SJCRH30 (cell line): ENCODE data around the gene MYMK. TPM values are rescaled to one million over a fixed set of nuclear protein-coding genes. Genes with fewer than 3 reads are reported as not detected.
"Not testable (repeated sequence)": the region's sequence is repeated elsewhere in the genome, so short reads cannot be mapped to it uniquely, and the experiment has no call there.

Experiments
- DNase-seq, 2 experiments: peaks; one replicate each; pipeline ENCODE4 v3.0.0-alpha.2; 2015 to 2020
- H3K27ac ChIP-seq: fragments of 250-450 bp; sonication (Bioruptor Pico); 2 replicates; pipeline ENCODE4 v1.5.1; 2020; ENCODE audit warnings: mild to moderate bottlenecking, moderate library complexity
- H3K27me3 ChIP-seq: fragments of 250-450 bp; sonication (Bioruptor Pico); 2 replicates; pipeline ENCODE4 v1.5.1; 2020; ENCODE audit warnings: mild to moderate bottlenecking, moderate library complexity
- H3K36me3 ChIP-seq: fragments of 250-450 bp; sonication (Bioruptor Pico); 2 replicates; pipeline ENCODE4 v1.5.1; 2020; ENCODE audit warnings: mild to moderate bottlenecking, moderate library complexity
- H3K4me1 ChIP-seq: fragments of 250-450 bp; sonication (Bioruptor Pico); 2 replicates; pipeline ENCODE4 v1.5.1; 2020; ENCODE audit warnings: mild to moderate bottlenecking, moderate library complexity
- H3K4me3 ChIP-seq: fragments of 250-450 bp; sonication (Bioruptor Pico); 2 replicates; pipeline ENCODE4 v1.5.1; 2020; ENCODE audit warnings: mild to moderate bottlenecking, moderate library complexity
- H3K9me3 ChIP-seq: fragments of 250-450 bp; sonication (Bioruptor Pico); replicated peaks from 2 replicates; pipeline ENCODE4 v1.5.1; 2020; ENCODE audit warnings: mild to moderate bottlenecking, moderate library complexity
- total RNA-seq: library from RNA; depleted of rRNA; stranded (reverse); fragments of >200 nt; shearing (Covaris generic); gene quantifications from 2 replicates; pipeline ENCODE4 v1.2.3, GENCODE V29; 2014; rRNA removed

The MYMK gene, protein sequence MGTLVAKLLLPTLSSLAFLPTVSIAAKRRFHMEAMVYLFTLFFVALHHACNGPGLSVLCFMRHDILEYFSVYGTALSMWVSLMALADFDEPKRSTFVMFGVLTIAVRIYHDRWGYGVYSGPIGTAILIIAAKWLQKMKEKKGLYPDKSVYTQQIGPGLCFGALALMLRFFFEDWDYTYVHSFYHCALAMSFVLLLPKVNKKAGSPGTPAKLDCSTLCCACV
- total RNA-seq = 1.1 and 2.0 TPM in 2 replicates

DNA sequence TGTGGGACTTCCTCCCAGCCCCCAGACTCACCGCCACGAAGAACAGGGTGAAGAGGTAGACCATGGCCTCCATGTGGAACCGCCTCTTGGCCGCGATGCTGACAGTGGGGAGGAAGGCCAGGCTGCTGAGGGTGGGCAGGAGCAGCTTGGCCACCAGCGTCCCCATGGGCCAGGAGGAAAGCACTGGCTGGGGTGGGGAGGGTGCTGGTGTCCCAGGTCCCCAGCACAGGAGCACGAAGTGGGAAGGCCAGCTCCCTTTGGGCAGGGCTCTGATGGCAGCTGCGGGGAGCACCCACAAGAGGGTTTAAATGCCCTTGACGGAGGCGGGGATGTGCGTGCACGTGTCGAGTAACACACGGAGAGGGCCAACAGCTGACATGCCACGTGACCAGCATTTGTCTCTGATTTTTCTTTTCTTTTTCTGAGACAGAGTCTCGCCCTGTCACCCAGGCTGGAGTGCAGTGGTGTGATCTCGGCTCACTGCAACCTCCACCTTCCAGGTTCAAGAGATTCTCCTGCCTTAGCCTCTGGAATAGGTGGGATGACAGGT is at the start of gene MYMK:
MYMK (minus strand) TSS at position 281 of the 550 bp plus-strand sequence; CDS start at position 166, 115 bp downstream.
- DNase-seq = peak; percentile 73 to 76
- no peaks in the 10 kb centered on the region for H3K36me3 ChIP-seq
- no peaks in the 10 kb centered on the region for H3K27me3 ChIP-seq
- H3K4me1 ChIP-seq = peaks cover 61% of the 10 kb centered on the region
- H3K4me3 ChIP-seq = no peak within 1 kb of the TSS
- H3K27ac ChIP-seq = no peak within 1 kb of the TSS
- no peaks in the 10 kb centered on the region for H3K9me3 ChIP-seq

DNA sequence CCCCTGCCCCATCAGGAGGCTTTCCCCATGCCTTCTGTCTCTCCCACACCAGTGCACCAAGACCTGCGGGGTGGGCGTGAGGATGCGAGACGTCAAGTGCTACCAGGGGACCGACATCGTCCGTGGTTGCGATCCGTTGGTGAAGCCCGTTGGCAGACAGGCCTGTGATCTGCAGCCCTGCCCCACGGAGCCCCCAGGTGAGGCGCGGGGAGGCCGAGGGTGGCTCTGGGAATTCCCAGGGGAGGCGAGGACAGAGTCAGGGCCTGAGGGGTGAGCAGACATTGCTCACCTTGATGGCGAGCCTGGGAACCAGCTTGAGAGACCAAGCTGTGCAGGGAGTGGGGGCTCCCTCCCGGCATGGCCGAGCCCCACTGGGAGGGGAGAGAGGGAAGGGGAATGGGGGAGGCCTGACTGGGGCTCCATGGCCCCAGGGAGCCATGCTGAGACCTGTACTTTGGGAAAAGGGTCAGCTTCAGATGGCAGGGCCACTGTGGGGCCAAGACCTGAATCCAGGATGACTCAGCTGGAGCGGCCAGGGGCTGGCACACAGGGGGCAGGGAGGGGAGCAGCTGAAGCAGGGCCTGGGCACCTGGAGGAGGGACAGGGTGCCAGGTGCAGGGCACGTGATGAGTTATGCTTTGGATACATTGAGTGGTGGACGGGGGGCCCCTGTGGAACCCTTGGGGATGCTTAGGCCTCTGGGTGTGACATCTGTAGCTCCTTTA is 49.2 kb upstream of the MYMK start:
- Histone ChIP-seq H3K27me3 (peaks cover 6% of the 10 kb centered on the region; the same call in 1 of the 2 replicates), H3K4me3 (no peak overlapping the region), H3K27ac (no peak overlapping the region), H3K36me3 (no peaks in the 10 kb centered on the region), H3K4me1 (peaks cover 27% of the 10 kb centered on the region), H3K9me3 (no peaks in the 10 kb centered on the region)
- DNase-seq = no peak

DNA sequence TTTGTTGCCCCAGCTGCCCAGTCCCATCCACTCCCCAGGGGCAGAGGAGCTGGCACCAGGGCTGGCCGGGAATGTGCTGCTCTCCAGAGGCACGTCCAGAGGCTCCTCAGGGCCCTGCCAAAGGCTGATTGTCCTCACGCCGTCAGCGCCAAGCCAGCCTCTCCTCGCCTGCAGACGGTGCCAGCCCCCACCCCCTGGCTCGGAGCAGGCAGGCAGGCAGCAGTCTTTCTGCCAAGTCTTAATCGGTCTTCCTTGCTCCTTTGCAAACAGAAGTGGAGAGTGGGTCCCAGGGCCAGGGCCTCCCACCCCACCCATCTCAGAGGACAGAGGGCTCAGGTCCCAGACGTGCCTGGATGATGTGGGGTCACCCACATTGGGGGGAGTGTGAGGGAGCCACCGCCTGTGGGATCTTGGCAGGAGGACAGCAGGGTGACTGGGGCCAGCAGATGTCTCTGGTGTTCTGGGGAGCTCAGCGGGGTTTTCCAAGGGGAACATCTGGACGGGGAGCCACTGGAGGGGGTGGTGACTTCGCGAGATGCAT is 48.1 kb upstream of the MYMK start:
- peaks cover 27% of the 10 kb centered on the region for H3K4me1 ChIP-seq
- no peaks in the 10 kb centered on the region for H3K9me3 ChIP-seq
- no peak overlapping the region for H3K4me3 ChIP-seq
- DNase-seq = peak; percentile 48 to 49
- no peaks in the 10 kb centered on the region for H3K36me3 ChIP-seq
- H3K27ac ChIP-seq = no peak overlapping the region
- H3K27me3 ChIP-seq = peaks cover 6% of the 10 kb centered on the region; the same call in 1 of the 2 replicates

DNA sequence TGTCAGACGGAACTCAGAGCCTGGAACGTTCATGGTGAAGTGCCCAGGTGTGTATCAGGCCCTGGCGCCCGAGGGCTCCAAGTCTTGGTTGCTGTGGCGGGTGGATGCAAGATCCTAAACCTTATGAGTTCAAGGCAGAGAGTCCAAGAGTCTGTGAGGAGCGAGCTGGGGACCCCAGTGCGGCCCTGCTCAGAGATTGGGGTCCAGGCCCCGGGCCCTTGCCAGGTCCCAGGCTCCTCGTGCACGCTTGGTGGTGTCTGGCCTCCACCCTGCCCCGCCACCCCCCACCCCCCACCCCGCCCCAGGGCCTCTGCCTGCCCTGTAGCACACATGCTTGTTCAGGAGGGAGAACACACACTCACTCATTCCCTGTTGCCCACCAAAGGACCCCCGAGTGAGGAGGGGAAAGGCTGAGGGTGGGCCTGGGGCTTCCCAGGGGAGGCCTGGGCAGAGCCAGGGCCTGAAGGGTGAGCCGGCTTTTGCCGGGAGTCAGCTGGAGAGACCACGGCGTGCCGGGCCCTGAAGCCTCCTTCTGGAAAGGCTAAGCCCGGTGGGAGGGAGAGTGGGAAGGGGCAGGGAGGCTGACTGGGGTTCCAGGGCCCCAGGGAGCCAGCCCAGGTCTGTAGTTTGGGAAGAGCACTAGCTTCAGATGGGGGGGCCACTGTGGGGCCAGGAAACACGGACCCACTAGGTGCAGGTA is 47.3 kb upstream of the MYMK start:
- Histone ChIP-seq H3K9me3 (no peaks in the 10 kb centered on the region), H3K27ac (no peak overlapping the region), H3K27me3 (peaks cover 6% of the 10 kb centered on the region; the same call in 1 of the 2 replicates), H3K4me1 (peaks cover 27% of the 10 kb centered on the region), H3K4me3 (no peak overlapping the region), H3K36me3 (no peaks in the 10 kb centered on the region)
- DNase-seq = no peak

DNA sequence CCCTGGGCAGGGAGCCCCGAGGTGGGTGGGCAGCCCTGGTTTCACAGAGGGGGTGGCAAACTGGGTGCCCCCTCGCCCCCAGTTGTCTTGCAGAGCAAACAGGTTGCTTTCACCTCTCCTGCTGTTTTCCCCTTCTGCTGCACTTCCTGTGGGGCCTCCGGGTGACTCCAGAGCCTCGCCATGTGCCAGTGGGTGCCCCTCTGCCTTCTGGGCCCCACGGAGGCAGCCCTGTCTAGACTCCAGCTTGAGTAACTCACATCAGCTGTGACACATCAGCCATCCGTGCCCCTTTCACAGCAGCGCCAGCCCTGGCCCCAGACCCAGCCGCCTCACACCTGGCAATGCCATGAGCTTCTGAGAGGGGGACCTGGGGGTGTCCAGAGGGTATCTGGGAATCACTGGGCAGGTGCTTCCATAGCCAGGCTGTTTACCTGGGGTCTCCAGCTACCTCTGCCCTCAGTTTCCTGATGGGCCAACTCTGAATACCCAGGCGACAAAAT is 46.7 kb upstream of the MYMK start:
- DNase-seq = no peak
- H3K4me3 ChIP-seq = no peak overlapping the region
- no peak overlapping the region for H3K27ac ChIP-seq
- H3K9me3 ChIP-seq = no peaks in the 10 kb centered on the region
- H3K4me1 ChIP-seq = peaks cover 27% of the 10 kb centered on the region
- H3K27me3 ChIP-seq = peaks cover 6% of the 10 kb centered on the region; the same call in 1 of the 2 replicates
- no peaks in the 10 kb centered on the region for H3K36me3 ChIP-seq

DNA sequence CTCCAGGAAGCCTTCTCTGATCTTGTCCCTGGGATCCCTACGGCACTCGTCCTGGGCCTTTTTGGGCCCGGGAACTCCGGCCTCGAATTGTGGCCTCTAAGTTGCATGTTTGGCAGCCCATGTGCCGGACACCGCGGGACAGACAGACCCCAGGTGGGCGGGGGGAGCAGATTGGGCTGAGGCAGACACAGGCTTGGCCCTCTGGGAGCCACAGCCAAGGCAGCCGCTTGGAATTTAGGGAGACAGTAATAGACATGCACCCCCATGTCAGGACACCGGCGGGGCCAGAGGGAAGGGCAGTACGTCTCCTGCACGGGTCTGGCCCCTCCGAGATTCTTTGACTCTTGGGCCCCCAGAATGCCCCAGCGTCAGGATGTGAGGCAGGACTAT is 45.9 kb upstream of the MYMK start:
- no peak overlapping the region for H3K4me3 ChIP-seq
- no peak for DNase-seq
- peaks cover 22% of the 10 kb centered on the region for H3K4me1 ChIP-seq
- H3K27me3 ChIP-seq = peaks cover 6% of the 10 kb centered on the region; the same call in 1 of the 2 replicates
- H3K36me3 ChIP-seq = no peaks in the 10 kb centered on the region
- no peaks in the 10 kb centered on the region for H3K9me3 ChIP-seq
- no peak overlapping the region for H3K27ac ChIP-seq

DNA sequence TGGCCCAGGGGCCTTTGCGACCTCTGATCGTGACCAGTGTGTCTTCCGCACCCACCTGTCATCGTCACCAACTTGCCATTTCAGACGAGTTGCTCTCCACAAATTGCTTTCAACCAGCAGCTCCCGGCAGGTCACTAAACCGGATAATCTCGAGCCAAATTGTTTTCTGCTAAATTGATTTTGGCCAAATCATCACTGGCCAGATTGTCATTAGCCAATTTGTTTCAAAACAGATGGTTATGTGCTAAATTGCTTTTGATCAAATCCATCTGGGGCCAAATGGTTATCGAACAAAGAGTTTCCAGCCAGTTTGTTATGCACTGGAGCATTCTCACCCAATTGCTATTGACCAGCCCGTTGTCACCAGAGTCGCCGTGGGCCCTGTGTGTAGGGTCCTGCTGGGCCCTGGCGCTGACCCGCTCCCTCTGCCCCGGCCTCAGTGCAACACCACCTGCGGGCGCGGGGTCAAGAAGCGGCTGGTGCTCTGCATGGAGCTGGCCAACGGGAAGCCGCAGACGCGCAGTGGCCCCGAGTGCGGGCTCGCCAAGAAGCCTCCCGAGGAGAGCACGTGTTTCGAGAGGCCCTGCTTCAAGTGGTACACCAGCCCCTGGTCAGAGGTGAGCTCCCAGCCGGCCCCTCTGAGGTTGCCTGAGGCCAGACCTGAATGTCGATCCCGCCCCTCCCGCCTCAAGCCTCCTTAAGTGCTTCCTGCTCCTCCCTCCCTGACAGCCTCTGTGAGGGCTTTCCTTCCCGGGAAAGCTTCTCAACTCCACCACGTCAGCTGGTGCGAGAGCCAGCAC is 45.3 kb upstream of the MYMK start:
- DNase-seq = no peak
- Histone ChIP-seq H3K27me3 (peaks cover 6% of the 10 kb centered on the region; the same call in 1 of the 2 replicates), H3K36me3 (no peaks in the 10 kb centered on the region), H3K4me3 (no peak overlapping the region), H3K27ac (no peak overlapping the region), H3K9me3 (no peaks in the 10 kb centered on the region), H3K4me1 (peaks cover 22% of the 10 kb centered on the region)

DNA sequence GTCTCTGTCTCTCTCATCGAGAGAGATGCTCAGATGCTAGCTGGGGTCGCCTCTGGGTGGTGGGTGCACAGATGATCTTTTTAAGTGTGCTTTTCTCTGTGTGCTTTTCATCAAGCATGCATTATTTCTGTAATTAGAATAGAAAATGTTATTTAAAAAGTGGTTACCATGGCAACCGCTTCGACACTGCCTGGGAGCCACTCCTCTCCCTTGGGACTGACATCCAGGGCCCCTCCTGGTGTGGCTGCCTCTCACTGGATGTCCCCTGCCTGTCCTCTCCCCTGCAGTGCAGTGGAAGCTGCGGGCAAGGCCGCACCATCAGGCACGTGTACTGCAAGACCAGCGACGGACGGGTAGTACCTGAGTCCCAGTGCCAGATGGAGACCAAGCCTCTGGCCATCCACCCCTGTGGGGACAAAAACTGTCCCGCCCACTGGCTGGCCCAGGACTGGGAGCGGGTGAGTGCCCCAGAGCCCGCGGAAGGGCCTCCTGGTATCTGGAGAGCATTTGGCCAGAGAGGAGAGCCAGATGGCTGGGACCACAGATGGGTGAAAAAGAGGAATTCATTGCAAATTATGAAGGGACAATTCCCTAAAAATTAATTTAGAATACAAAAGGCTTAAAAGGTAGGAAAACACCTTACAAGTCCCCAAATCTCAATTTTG is 44.5 kb upstream of the MYMK start:
- Histone ChIP-seq H3K4me1 (peaks cover 19% of the 10 kb centered on the region), H3K9me3 (no peaks in the 10 kb centered on the region), H3K4me3 (no peak overlapping the region), H3K27ac (no peak overlapping the region), H3K27me3 (peaks cover 6% of the 10 kb centered on the region; the same call in 1 of the 2 replicates), H3K36me3 (no peaks in the 10 kb centered on the region)
- no peak for DNase-seq

DNA sequence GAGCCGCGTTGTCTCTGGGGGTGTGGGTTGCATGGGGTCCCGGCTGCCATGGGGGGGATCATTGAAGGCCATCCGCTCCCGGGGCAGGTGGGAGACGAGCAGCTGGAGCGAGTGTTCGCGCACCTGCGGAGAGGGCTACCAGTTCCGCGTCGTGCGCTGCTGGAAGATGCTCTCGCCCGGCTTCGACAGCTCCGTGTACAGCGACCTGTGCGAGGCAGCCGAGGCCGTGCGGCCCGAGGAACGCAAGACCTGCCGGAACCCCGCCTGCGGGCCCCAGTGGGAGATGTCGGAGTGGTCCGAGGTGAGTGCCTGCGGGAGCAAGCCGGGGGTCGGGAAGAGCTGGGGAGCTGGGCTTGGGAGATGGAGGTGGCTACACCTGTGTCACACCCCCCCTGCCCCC is 43.4 kb upstream of the MYMK start:
- no peak overlapping the region for H3K27ac ChIP-seq
- H3K9me3 ChIP-seq = no peaks in the 10 kb centered on the region
- H3K4me3 ChIP-seq = no peak overlapping the region
- H3K36me3 ChIP-seq = no peaks in the 10 kb centered on the region
- no peak for DNase-seq
- H3K27me3 ChIP-seq = peaks cover 3% of the 10 kb centered on the region; the same call in 1 of the 2 replicates
- peaks cover 16% of the 10 kb centered on the region for H3K4me1 ChIP-seq

DNA sequence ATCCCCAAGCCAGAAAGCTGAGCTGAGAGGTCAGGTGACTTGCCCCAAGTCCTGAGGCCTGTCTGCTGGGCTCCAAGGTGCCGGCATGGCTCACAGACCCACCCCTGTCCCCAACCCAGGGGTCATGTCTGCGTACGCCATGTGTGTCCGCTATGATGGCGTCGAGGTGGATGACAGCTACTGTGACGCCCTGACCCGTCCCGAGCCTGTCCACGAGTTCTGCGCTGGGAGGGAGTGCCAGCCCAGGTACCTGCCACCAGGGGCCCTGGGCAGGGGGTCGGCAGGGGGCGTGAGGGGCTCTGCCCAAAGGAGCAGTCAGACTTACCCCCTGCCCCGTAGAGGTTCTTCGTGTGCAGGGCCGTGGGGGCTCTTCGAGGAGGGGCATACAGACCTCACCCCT is 42.1 kb upstream of the MYMK start:
- no peak for DNase-seq
- H3K4me3 ChIP-seq = no peak overlapping the region
- peaks cover 15% of the 10 kb centered on the region for H3K4me1 ChIP-seq
- H3K36me3 ChIP-seq = no peaks in the 10 kb centered on the region
- no peak overlapping the region for H3K27ac ChIP-seq
- no peaks in the 10 kb centered on the region for H3K9me3 ChIP-seq
- no peaks in the 10 kb centered on the region for H3K27me3 ChIP-seq

DNA sequence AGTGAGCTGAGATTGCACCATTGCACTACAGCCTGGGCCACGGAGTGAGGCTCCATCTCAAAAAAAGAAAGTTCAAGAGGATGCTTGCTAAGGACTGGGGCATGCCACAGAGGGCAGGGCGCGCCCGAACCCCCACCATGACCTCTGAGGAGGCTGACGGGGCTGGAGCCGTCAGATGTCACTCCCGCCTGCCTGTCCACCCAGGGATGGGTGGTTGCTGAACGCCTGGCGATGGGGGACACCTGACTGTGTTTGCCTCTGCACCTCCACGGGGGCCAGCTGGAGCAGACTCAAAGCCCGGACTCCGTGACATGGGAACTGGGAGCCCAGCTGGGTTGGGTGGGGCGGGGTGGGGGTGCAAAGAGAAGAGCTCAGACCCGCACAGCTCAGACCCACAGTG is 41.6 kb upstream of the MYMK start:
- Histone ChIP-seq H3K27ac (no peak overlapping the region), H3K4me3 (no peak overlapping the region), H3K27me3 (no peaks in the 10 kb centered on the region), H3K36me3 (no peaks in the 10 kb centered on the region), H3K4me1 (peaks cover 15% of the 10 kb centered on the region), H3K9me3 (no peaks in the 10 kb centered on the region)
- DNase-seq = no peak

DNA sequence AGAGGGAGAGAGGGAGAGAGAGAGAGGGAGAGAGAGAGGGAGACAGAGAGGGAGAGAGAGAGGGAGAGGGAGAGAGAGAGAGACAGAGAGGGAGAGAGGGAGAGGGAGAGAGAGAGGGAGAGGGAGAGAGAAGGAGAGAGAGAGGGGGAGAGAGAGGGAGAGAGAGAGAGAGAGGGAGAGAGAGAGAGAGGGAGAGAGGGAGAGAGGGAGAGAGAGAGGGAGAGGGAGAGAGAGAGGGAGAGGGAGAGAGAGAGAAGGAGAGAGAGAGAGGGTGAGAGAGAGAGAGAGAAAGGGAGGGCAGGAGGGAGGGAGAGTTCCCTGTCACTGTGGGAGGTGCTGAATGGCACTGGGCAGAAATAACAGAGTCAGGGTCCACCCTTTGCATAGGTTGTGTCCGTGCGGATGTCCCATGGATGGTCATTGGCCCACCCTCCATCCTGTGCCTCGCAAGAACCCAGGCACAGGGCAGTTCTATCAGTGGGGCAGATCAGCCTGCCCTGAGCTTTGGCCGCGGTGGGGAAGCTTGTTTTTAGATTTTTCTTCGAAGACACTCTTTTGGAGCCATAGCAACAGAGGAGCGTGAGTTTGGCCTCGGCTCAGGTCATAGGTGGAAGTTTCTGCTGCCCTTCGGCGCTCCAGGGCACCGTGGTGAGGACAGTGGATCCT is 39.8 kb upstream of the MYMK start:
- Histone ChIP-seq H3K36me3 (no peaks in the 10 kb centered on the region), H3K27me3 (no peaks in the 10 kb centered on the region)

DNA sequence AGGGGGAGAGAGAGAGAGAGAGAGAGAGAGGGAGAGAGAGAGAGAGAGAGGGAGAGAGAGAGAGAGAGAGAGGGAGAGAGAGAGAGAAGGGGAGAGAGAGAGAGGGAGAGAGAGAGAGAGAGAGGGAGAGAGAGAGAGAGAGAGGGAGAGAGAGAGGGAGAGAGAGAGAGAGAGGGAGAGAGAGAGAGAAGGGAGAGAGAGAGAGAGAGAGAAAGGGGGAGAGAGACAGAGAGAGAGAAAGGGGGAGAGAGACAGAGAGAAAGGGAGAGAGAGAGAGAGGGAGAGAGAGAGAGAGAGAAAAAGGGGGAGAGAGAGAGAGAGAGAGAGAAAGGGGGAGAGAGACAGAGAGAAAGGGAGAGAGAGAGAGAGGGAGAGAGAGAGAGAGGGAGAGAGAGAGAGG is 39.1 kb upstream of the MYMK start:
- H3K9me3 ChIP-seq, H3K27ac ChIP-seq, H3K27me3 ChIP-seq: not testable (repeated sequence)

More for the DNA sequence above, 39.8 kb upstream of the MYMK start:
- no peaks in the 10 kb centered on the region for H3K9me3 ChIP-seq
- peaks cover 19% of the 10 kb centered on the region for H3K4me1 ChIP-seq
- no peak for DNase-seq
- no peak overlapping the region for H3K4me3 ChIP-seq
- no peak overlapping the region for H3K27ac ChIP-seq

More for the DNA sequence above, 39.1 kb upstream of the MYMK start:
- H3K36me3 ChIP-seq, DNase-seq, H3K4me3 ChIP-seq: not testable (repeated sequence)
- H3K4me1 ChIP-seq = peaks cover 24% of the 10 kb centered on the region
